ENCODE results near the gene FRMD4B. TPM values are rescaled to one million over a fixed set of nuclear protein-coding genes. Genes with fewer than 3 reads are reported as not detected.

Gene FRMD4B
- total RNA-seq: 52.8 and 70.1 TPM in 2 replicates

DNA sequence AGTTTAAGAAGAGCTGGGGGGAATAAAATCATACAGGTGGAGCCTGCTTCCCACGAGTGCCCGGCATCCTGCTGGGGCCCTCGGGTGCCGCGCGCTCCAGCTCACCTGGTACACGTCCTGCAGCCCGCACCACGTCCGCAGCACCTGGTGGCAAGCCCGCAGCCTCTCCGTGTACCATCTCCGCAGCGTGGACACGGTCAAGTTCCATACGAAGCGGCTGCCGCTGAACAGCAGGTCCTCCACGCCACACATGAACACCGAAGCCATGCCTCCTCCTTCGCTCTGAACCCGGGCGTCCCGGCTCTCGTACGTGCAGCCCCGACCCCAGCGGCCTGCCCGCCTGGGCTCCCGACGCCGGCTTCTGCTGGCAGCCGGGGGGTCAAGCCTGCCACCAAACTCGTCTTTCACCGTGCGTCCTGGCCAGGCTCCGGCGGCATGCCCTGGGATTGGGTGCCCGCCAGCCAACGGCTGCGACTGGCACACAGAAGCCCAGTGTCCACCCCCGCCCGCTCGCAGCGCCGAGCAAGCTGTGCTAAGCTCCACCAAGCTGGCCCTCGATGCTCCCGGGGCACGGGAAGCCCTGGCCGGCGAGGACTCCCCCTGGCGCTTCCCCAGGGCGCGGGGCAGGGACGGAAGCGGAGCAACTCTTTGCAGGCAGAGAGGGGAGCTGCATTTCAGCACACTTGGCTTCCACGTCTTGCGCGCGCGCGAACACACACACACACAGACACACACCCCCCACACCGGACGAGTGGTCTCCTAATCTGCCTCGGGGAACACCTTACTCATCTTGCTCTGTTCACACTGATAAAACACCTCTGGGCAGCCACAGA lies at the start of gene FRMD4B:
TSS of gene FRMD4B (minus strand) at position 366 of the 833 bp plus-strand sequence. CDS start at position 267, 99 bp downstream.

DNA sequence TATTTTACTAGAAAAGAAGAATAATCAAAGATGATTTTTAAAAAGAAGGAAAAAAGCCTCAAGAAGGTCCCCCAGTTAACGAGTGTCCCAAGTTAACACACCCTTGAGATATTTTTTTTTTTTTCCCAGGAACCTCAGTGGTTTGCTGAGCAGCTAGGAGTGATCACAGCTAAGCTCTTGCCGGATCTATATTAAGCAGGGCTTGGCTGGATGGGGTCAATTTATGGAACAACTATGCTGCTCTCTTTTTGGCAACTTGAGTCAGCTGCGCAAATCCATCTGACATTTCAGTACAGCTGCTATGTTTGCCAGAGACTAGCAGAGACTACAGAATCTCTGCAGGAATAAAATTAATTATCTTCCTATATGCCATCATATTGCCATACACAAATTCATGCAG lies 263.5 kb downstream of the FRMD4B start, which contains the start of gene LMOD3:
TSS of gene LMOD3 (minus strand) at position 193 of the 400 bp plus-strand sequence. CDS start 209 bp downstream, outside the sequence.

